Upper lobe of left lung (tissue), 4 donors: ENCODE measurements around the gene DCTN3.

Experiments used
- CTCF ChIP-seq, 6 experiments: fragments of 450-650 bp in 4 of 6; fragments of 200-600 bp in 2 of 6; sonication (generic) in 2 of 6; IDR thresholded peaks; one replicate each; pipeline ENCODE4 v1.5.1; 2016 to 2019; ENCODE audit warnings: antibody characterized with exemption in 6 of 6
- POLR2A ChIP-seq, 4 donors: fragments of 450-650 bp; IDR thresholded peaks; one replicate each; pipeline ENCODE4 v1.5.1; 2016 to 2017; ENCODE audit warnings: antibody characterized with exemption in 4 of 4, mild to moderate bottlenecking in 2 of 4

GRCh38 chr9:34612788-34613390 lies 7.4 kb downstream of the DCTN3 start:
- TF ChIP-seq CTCF (IDR thresholded peaks at IDR 0.05) (peak; percentile 72 to 90 (median 81)), POLR2A (IDR thresholded peaks at IDR 0.05) (no peak)
